Glutamatergic neuron (in vitro differentiated cells): Measurements from ENCODE around the gene WDR45B. TPM values are rescaled to one million over a fixed set of nuclear protein-coding genes. Genes with fewer than 3 reads are reported as not detected.

ENCODE experiments used
- DNase-seq: peaks from one replicate; pipeline ENCODE4 v3.0.0; 2022
- H3K27ac Mint-ChIP-seq: one replicate; pipeline ENCODE4 v1.8.0; 2020; ENCODE audit warnings: mild to moderate bottlenecking, mixed read lengths, inconsistent platforms; ENCODE audit not compliant: unreplicated experiment
- H3K27me3 Mint-ChIP-seq: one replicate; pipeline ENCODE4 v1.8.0; 2020; ENCODE audit warnings: mild to moderate bottlenecking, moderate library complexity, mixed read lengths, inconsistent platforms; ENCODE audit not compliant: unreplicated experiment
- H3K36me3 Mint-ChIP-seq: one replicate; pipeline ENCODE4 v1.8.0; 2020; ENCODE audit warnings: mild to moderate bottlenecking, mixed read lengths, inconsistent platforms; ENCODE audit not compliant: unreplicated experiment
- H3K4me1 Mint-ChIP-seq: one replicate; pipeline ENCODE4 v1.8.0; 2020; ENCODE audit warnings: mild to moderate bottlenecking, low read depth, mixed read lengths, inconsistent platforms; ENCODE audit not compliant: unreplicated experiment
- H3K4me3 Mint-ChIP-seq: one replicate; pipeline ENCODE4 v1.8.0; 2020; ENCODE audit warnings: mild to moderate bottlenecking, mixed read lengths, inconsistent platforms; ENCODE audit not compliant: unreplicated experiment
- H3K9me3 Mint-ChIP-seq: one replicate; pipeline ENCODE4 v1.8.0; 2020; ENCODE audit warnings: mild to moderate bottlenecking, moderate library complexity, mixed read lengths, inconsistent platforms; ENCODE audit not compliant: unreplicated experiment
- microRNA-seq: library from miRNA; unstranded; fragments of <30 nt; microRNA quantifications from one replicate; pipeline ENCODE4, GENCODE V29; 2020; ENCODE audit not compliant: unreplicated experiment
- total RNA-seq: library from RNA; stranded (reverse); fragmentation: NEBNext Ultra II Directional; extraction: Animal tissue kit (Norgen Biotek cat#: 25700); gene quantifications from one replicate; pipeline ENCODE4 v1.2.1, GENCODE V29; 2021; ENCODE audit not compliant: unreplicated experiment
- TF ChIP-seq, protein P1 (sequence below): fragments of 200-600 bp; sonication (generic); IDR thresholded peaks from one replicate; pipeline ENCODE4 v1.5.0; 2021; ENCODE audit not compliant: partially characterized antibody, unreplicated experiment

WDR45B gene
- total RNA-seq, 1 donor from 2014 or later = 60.4 TPM

DNA sequence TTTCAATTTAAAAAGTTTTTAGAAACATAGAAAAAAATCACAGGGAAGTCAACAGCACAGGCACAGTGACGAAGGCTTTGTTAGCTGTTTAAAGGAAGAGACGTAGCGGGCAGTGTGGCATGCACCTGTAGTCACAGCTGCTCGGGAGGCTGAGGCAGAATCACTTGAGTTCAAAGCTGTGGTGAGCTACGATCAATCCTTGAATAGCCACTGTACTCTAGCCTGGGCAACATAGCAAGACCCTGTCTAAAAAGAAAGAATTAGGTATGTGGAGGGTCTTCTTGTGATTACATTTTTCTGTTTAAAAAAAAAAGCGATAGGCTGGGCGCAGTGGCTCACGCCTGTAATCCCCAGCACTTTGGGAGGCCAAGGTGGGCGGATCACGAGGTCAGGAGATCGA is 78.6 kb downstream of the WDR45B start:
- no peak for DNase-seq
- Mint-ChIP-seq H3K4me1 (no peaks in the 10 kb centered on the region), H3K27ac (no peak overlapping the region), H3K9me3 (peaks cover 4% of the 10 kb centered on the region), H3K4me3 (no peak overlapping the region), H3K36me3 (peaks cover 4% of the 10 kb centered on the region), H3K27me3 (no peaks in the 10 kb centered on the region)
- TF ChIP-seq, protein P1, sequence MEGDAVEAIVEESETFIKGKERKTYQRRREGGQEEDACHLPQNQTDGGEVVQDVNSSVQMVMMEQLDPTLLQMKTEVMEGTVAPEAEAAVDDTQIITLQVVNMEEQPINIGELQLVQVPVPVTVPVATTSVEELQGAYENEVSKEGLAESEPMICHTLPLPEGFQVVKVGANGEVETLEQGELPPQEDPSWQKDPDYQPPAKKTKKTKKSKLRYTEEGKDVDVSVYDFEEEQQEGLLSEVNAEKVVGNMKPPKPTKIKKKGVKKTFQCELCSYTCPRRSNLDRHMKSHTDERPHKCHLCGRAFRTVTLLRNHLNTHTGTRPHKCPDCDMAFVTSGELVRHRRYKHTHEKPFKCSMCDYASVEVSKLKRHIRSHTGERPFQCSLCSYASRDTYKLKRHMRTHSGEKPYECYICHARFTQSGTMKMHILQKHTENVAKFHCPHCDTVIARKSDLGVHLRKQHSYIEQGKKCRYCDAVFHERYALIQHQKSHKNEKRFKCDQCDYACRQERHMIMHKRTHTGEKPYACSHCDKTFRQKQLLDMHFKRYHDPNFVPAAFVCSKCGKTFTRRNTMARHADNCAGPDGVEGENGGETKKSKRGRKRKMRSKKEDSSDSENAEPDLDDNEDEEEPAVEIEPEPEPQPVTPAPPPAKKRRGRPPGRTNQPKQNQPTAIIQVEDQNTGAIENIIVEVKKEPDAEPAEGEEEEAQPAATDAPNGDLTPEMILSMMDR = no peak

DNA sequence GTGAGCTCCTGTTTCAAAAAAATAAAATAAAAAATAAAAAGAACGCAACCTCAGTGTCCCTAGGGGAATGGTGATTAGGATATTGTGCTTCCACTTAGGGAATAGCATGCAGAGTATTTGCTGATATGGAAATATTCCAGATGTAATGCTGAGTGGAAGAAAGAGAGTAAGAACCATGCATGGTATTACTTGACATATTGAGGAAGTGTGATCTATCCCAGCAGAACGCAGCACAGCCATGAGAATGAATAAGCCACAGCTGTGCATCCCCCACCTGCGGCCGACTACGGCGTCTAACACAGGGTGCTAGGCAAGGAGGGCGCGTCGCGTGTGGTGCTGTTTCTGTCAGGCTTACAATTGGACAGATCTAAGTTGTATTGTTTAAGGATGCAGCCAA is 79.2 kb downstream of the WDR45B start:
- Mint-ChIP-seq H3K27ac (no peak overlapping the region), H3K4me1 (no peaks in the 10 kb centered on the region), H3K9me3 (peaks cover 4% of the 10 kb centered on the region), H3K36me3 (peaks cover 4% of the 10 kb centered on the region), H3K27me3 (no peaks in the 10 kb centered on the region), H3K4me3 (no peak overlapping the region)
- TF ChIP-seq, protein P1 = no peak
- no peak for DNase-seq

DNA sequence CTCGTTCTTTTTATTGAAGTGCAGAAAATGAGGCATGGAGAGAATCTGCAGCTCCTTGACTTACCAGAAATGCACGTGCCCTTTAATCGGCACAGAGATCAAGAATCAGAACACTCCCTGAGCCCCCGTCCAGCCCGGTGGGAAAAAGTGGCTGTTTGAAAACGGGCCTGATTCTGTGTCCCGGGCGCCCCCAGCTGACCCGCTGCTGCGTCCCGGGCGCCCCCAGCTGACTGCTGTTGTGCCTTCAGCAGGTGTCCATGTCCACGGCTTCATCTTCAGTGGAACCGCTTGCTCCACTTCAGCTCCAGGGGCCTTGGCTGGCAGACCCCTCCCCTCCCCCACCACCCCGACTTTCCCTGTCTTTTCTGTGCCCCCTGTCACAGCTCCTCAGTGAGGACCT is 81.0 kb downstream of the WDR45B start:
- TF ChIP-seq, protein P1 = no peak
- Mint-ChIP-seq H3K4me3 (no peak overlapping the region), H3K4me1 (no peaks in the 10 kb centered on the region), H3K27me3 (no peaks in the 10 kb centered on the region), H3K27ac (no peak overlapping the region), H3K36me3 (peaks cover 4% of the 10 kb centered on the region), H3K9me3 (peaks cover 4% of the 10 kb centered on the region)
- DNase-seq = no peak

DNA sequence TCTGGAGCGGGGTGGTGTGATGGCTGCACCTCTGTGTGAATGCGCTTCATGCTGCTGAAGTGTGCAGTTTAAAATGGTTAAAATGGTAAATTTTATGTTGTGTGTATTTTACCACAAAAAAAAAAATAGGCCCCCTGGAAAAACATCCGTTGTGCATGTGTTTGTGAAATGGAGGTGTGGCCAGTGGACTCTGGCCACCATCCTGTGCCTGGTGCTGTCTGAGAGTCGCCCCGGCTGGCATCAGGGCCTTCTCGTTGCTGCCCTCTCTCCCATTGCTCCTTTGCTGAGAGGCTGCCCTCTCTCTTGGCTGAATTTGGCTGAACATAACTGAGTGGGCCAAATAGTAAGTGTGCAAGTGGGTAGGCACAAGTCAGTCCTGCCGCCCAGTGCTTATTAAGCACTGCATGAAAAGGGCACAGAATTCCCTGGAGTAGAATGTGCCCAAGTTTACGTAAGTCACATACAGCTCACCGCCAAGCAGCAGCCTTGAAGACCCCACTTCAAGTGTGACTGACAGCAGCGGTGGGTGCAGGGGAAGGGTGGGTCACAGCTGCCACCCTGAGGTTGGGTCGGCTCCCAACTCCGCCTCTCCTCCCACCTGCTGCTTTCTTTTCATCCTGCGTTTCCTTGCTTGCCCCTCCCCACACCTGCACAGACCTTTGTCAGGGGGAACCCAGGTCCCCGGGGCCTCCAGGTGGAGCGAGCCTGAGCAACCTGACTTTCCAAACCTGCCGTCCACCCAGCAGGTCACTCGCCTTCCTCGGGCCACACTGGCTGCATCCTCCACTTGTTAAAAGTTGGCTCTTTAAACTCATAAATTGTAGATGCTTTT is 81.9 kb downstream of the WDR45B start:
- no peak for DNase-seq
- TF ChIP-seq, protein P1 = no peak
- Mint-ChIP-seq H3K9me3 (peaks cover 2% of the 10 kb centered on the region), H3K27me3 (peaks cover under 1% of the 10 kb centered on the region), H3K4me3 (no peak overlapping the region), H3K4me1 (peaks cover 1% of the 10 kb centered on the region), H3K36me3 (no peaks in the 10 kb centered on the region), H3K27ac (peak overlapping the region; percentile 43)

DNA sequence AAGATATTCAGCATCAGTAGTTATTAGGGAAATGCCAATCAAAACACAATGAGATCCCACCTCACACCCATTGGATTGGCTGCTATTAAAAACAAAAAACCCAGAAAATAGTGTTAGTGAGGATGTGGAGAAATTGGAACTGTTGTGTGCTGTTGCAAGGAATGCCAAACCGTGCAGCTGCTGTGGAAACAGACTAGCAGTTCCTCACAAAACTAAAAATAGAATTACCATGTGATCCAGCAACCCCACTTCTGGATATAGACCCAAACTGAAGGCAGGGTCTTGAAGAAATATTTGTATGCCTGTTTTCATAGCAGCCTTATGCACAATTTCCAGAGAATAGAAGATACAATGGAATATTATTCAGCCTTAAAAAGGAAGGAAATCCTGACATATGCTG is 82.7 kb downstream of the WDR45B start:
- Mint-ChIP-seq H3K9me3 (peaks cover 2% of the 10 kb centered on the region), H3K27me3 (peaks cover 4% of the 10 kb centered on the region), H3K4me1 (peaks cover 7% of the 10 kb centered on the region), H3K36me3 (no peaks in the 10 kb centered on the region), H3K4me3 (no peak overlapping the region), H3K27ac (no peak overlapping the region)
- DNase-seq = no peak
- TF ChIP-seq, protein P1 = no peak

Small RNAs within 50 kb of the gene (microRNA-seq; reads per million reads assigned to microRNA genes)
- 1.9 reads per million, percentile 11 among the genes with 10 or more reads in this experiment for gene MIR4525

Other genes with a start within 250 kb of the WDR45B start
- 58.7 TPM for gene HEXD, start 230.1 kb downstream of the WDR45B start, total RNA-seq
- gene OGFOD3, start 229.9 kb downstream of the WDR45B start, total RNA-seq = 23.0 TPM
- gene CYBC1, start 197.7 kb downstream of the WDR45B start, total RNA-seq = 134 TPM
- gene NARF, start 189.7 kb downstream of the WDR45B start, total RNA-seq = 177 TPM
- 95.7 TPM for gene FOXK2, start 128.7 kb downstream of the WDR45B start, total RNA-seq
- gene RAB40B, start 50.3 kb upstream of the WDR45B start, total RNA-seq = 14.6 TPM
- gene FN3KRP, start 68.3 kb upstream of the WDR45B start, total RNA-seq = 28.1 TPM
- gene FN3K, start 87.2 kb upstream of the WDR45B start, total RNA-seq = 33.7 TPM
- gene TBCD, start 103.6 kb upstream of the WDR45B start, total RNA-seq = 118 TPM
- 1.4 TPM for gene ZNF750, start 191.6 kb upstream of the WDR45B start, total RNA-seq